Fibroblast of the aortic adventitia (primary cell): Measurements from ENCODE around the gene CD36. TPM values are rescaled to one million over a fixed set of nuclear protein-coding genes. Genes with fewer than 3 reads are reported as not detected.

ENCODE experiments used
- DNase-seq: peaks from one replicate; pipeline ENCODE4 v3.0.0-alpha.2; 2010; ENCODE audit warnings: low read depth
- H3K4me3 ChIP-seq: 2 replicates; pipeline ENCODE4 v1.5.1; 2011; ENCODE audit warnings: low read depth, mild to moderate bottlenecking, control low read depth, low read length, moderate library complexity
- total RNA-seq: library from RNA; depleted of rRNA; stranded (reverse); fragments of >200 nt; gene quantifications from 2 replicates; pipeline ENCODE4 v1.2.3, GENCODE V29; 2012; ENCODE audit warnings: low replicate concordance
- TF ChIP-seq, protein P1 (sequence below): IDR thresholded peaks from 2 replicates; pipeline ENCODE4 v1.5.1; 2011; ENCODE audit warnings: mild to moderate bottlenecking, low read length, control low read depth, inconsistent platforms; ENCODE audit not compliant: insufficient read depth

CD36 gene
- total RNA-seq, 1 donor = 1.7 TPM

DNA sequence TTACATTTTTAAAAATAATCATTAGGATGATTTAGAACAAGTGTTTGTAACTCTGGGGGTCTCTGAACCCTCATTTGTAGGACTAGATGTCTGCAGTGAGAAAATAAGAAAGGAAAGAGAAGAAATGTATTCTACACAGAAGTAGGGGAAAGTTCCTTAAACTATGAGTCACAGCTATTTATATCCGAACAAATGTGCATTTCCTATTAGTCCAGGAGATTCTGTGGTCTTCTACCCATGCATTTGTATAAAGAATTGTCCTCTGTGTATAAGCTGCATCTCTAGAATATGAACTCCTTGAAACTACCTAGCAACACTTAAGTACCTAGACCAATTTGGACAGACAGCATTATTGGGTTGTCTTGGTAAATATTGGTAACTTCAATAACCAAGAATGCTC is 15.9 kb upstream of the CD36 start:
- H3K4me3 ChIP-seq = no peak overlapping the region
- TF ChIP-seq, protein P1, sequence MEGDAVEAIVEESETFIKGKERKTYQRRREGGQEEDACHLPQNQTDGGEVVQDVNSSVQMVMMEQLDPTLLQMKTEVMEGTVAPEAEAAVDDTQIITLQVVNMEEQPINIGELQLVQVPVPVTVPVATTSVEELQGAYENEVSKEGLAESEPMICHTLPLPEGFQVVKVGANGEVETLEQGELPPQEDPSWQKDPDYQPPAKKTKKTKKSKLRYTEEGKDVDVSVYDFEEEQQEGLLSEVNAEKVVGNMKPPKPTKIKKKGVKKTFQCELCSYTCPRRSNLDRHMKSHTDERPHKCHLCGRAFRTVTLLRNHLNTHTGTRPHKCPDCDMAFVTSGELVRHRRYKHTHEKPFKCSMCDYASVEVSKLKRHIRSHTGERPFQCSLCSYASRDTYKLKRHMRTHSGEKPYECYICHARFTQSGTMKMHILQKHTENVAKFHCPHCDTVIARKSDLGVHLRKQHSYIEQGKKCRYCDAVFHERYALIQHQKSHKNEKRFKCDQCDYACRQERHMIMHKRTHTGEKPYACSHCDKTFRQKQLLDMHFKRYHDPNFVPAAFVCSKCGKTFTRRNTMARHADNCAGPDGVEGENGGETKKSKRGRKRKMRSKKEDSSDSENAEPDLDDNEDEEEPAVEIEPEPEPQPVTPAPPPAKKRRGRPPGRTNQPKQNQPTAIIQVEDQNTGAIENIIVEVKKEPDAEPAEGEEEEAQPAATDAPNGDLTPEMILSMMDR = no peak
- peak; percentile 55 for DNase-seq

DNA sequence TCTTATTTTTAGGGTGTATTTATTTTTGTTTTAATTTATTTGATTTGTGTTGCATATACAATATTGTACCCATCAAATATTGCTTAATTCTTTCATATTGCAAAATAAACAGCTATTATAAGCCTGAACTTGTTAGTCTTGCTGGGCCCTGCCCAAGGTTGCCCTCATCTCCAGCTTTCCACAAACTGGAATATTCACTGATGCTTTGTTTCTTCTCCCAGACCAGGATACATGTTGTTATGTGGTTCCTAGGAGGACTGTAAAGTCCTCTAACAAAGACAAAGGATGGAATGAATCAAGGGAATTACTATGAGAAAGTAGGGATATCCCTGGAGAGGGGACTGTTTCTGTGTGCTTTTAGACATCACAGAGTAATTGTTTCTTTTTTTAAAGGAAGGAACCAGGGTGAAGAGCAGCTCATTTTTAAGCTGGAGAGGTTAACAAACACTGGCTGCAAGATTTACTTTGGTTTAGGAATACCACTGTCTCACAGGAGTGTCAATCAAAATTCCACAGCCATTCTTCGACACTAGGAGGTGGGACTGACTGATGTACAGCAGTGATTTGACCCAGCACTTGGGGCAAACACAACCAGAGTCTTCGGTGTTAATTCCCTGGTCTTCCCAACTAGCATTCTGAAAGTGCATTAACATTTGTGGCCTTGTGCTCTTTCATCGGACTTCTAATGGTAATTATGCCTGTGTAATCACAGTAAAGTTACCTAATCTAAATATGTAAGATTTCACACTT is 14.8 kb upstream of the CD36 start:
- no peak overlapping the region for H3K4me3 ChIP-seq
- TF ChIP-seq, protein P1 = no peak
- DNase-seq = no peak

DNA sequence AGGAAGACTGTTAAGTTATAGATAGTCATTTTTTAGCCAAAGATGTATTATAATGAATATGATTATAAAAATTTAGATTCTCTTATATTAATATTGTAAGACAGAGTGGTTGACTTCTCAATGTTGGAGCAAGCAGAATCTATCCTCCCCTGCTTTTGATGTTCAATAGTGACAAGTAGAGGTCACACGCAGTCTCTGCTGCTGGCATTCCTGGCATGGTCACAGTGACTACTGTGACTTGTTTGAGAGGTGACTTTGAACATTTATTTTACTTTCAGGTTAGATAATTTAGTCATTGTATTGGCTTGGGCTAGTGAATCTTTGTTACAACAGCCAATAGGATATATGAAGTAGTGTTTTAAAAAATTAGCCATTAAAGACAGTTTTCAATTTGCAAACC is 13.7 kb upstream of the CD36 start:
- H3K4me3 ChIP-seq = no peak overlapping the region
- TF ChIP-seq, protein P1 = no peak

DNA sequence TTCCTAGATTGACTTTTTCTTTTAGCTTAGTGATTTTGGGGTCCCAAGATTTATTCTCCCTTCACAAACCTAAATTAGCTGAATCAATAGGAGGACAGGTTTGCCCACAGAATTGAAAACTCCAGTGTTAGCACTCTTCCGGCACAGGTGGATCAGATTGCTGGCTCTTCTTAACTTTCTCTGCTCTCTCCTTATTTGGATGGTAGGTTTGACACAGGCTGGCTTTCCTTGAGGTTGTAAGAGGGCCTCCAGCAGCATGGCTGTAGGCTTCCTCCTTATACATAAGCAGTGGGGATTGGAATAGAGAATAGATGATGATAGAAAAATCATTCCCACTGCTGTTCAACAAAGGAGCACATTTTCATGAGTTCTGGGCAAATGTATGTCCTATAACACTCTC is 9.4 kb upstream of the CD36 start:
- no peak for DNase-seq
- TF ChIP-seq, protein P1 = no peak
- H3K4me3 ChIP-seq = no peak overlapping the region

More for the DNA sequence above, 13.7 kb upstream of the CD36 start:
- no peak for DNase-seq

DNA sequence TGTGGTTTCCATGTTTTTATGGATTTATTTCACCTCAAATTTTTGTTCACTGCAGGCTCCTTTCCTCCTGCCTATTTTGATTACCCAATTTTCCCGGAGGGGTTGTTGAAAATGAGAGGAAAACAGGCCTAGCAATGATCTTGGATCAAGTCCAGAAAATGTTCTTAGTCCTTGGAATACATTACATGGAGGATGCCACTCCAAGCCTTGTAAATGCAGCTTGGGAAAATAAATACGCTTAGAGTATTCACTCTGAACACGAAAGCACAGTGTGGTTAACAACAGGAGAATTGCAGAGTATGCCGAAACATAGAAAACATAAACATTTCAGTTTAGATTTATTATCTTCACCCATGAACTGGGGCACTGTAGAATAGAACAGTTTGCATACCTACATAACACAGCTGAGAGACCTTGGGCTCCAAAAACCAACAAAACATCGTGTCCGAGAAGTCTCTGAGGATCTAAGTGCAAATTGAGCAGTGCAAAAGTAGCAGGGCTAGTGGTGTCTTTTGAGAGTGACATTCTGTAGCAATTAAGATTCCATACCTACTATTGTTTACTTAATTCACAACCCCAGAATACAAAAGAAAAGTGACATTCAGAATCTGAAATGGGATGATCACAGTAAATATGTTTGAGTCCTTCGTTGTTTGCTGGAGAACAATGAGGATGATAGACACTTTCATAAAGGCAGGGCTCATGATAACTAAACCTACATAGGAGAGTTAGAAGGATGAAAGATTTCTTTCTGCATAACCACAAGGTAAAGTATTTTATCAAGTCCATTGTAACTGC is 7.6 kb upstream of the CD36 start:
- TF ChIP-seq, protein P1 = no peak
- no peak overlapping the region for H3K4me3 ChIP-seq
- no peak for DNase-seq

DNA sequence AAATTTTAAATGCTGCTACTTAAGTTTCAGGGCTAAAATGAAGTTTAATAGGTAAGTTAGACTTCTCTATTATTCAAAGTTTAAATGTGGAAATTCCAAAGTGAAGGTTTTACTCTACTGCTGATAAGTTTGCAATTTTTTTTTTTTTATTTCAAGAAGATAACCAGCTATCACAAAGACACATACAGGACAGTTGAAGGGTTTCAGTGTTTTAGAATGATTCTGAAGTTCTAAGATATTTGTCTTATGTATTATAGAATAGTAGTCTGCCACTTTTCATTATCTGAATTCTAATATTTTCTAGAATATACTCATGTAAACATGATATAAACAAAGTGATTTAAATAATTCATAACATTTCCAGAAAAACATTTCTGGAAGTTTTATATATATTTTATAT is 7.0 kb upstream of the CD36 start:
- TF ChIP-seq, protein P1 = no peak
- no peak for DNase-seq
- no peak overlapping the region for H3K4me3 ChIP-seq
